WI38 (cell line): ENCODE data around the gene OR4S2.

Source experiments
- H3K4me3 ChIP-seq: 2 replicates; pipeline ENCODE4 v1.5.1; 2011; ENCODE audit warnings: low read depth, mild to moderate bottlenecking, control low read depth, low read length
- CTCF ChIP-seq: IDR thresholded peaks from 2 replicates; pipeline ENCODE4 v1.5.1; 2012; ENCODE audit warnings: low read depth, mild to moderate bottlenecking, control low read depth, low read length

The OR4S2 gene

GRCh38 chr11:55648027-55648426 lies at the start of gene OR4S2:
TSS of gene OR4S2 (plus strand) at chr11:55648327. CDS start at chr11:55650904, 2,577 bp downstream.
- H3K4me3 ChIP-seq, result no peak within 1 kb of the TSS
- TF ChIP-seq CTCF, result no peak

GRCh38 chr11:55607545-55607944 lies 40.6 kb upstream of the OR4S2 start, which contains the start of gene OR4C11:
TSS of gene OR4C11 (minus strand) at chr11:55607645. CDS start at chr11:55604373, 3,272 bp downstream.
- H3K4me3 ChIP-seq, result no peak within 1 kb of the TSS
- no peak for TF ChIP-seq CTCF

- no peak for TF ChIP-seq CTCF
- H3K4me3 ChIP-seq, result no peak overlapping the region
Measured at GRCh38 chr11:55624531-55624930, 23.6 kb upstream of the OR4S2 start.

- TF ChIP-seq CTCF, result no peak
- no peak within 1 kb of the TSS for H3K4me3 ChIP-seq
Measured at GRCh38 chr11:55634813-55635212, 13.3 kb upstream of the OR4S2 start, which contains the start of gene OR4P4. TSS of gene OR4P4 (plus strand) at chr11:55635113.

- H3K4me3 ChIP-seq, result no peak overlapping the region
- no peak for TF ChIP-seq CTCF
Measured at GRCh38 chr11:55652560-55652959, 4.4 kb downstream of the OR4S2 start.

- TF ChIP-seq CTCF, result no peak
- H3K4me3 ChIP-seq, result no peak overlapping the region
Measured at GRCh38 chr11:55655096-55655495, 7.0 kb downstream of the OR4S2 start.

GRCh38 chr11:55658031-55658573 lies 10.0 kb downstream of the OR4S2 start:
- no peak overlapping the region for H3K4me3 ChIP-seq
- no peak for TF ChIP-seq CTCF
